Central memory CD8-positive, alpha-beta T cell (primary cell): ENCODE data around the gene CACNA2D3.

Experiments used
- ATAC-seq: fragments of 150-1000 bp; cut with Tn5 transposase; replicated peaks from 2 replicates; pipeline ENCODE4 v1.10.0; 2022; ENCODE audit warnings: mild to moderate bottlenecking, moderate FRiP score, moderate number of reproducible peaks; ENCODE audit not compliant: poor library complexity, severe bottlenecking; ENCODE audit errors: extremely low read depth
- DNase-seq, 2 donors: peaks; one replicate each; pipeline ENCODE4 v3.0.0; 2021; ENCODE audit warnings: low spot score in 2 of 2
- H3K27ac Mint-ChIP-seq: one replicate; pipeline ENCODE4 v1.8.0; 2022; ENCODE audit warnings: low read depth, mild to moderate bottlenecking, moderate library complexity, mixed read lengths
- H3K27me3 Mint-ChIP-seq: one replicate; pipeline ENCODE4 v1.8.0; 2022; ENCODE audit warnings: mixed read lengths
- H3K36me3 Mint-ChIP-seq: one replicate; pipeline ENCODE4 v1.8.0; 2022; ENCODE audit warnings: mild to moderate bottlenecking, moderate library complexity, mixed read lengths; ENCODE audit not compliant: insufficient read depth
- H3K4me1 Mint-ChIP-seq: one replicate; pipeline ENCODE4 v1.8.0; 2022; ENCODE audit warnings: mixed read lengths
- H3K4me3 Mint-ChIP-seq: one replicate; pipeline ENCODE4 v1.8.0; 2022; ENCODE audit warnings: mild to moderate bottlenecking, moderate library complexity, mixed read lengths
- H3K9me3 Mint-ChIP-seq: one replicate; pipeline ENCODE4 v1.8.0; 2022; ENCODE audit warnings: mixed read lengths

The CACNA2D3 gene

DNA sequence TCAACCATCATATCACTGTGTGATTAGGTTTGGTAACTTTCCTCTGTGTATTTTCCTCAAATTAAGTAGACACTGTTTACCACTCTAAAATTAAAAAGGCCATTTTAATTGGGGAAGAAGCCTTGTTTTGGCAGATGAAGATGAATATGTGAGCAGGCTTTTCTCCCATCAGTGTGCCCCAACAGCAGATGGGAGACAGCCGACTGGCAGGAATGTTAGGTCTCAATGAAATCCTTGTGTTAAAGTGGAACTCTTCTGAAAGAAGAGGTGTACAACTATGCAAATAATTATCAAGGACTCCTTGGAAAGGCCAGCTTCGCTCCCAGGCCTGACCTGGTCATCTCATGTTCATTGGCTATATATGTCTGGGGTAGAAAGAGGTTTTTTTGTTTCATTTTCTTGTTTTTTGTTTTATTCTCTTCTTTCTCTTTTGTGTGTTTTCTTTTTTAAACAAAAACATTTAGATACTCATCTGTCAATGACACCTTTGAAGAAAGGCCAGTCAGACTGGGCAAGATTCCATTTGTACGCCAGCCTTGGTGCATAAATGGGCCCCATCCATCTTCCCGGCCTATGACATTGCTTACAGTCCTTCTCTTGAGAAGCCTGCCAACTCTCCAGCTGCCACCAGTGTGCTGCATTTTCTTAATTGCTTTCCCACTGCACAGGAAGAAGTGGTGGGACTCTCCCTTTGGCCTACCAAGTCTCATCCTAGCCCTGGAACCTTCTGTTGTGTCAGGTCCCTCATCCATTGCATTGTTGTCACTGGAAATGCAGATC lies 779.7 kb downstream of the CACNA2D3 start:
- Mint-ChIP-seq H3K9me3 (peaks cover 7% of the 10 kb centered on the region), H3K27ac (no peak overlapping the region), H3K36me3 (no peaks in the 10 kb centered on the region), H3K4me3 (no peak overlapping the region), H3K27me3 (no peaks in the 10 kb centered on the region), H3K4me1 (no peaks in the 10 kb centered on the region)
- DNase-seq (no peak), ATAC-seq (no peak)

DNA sequence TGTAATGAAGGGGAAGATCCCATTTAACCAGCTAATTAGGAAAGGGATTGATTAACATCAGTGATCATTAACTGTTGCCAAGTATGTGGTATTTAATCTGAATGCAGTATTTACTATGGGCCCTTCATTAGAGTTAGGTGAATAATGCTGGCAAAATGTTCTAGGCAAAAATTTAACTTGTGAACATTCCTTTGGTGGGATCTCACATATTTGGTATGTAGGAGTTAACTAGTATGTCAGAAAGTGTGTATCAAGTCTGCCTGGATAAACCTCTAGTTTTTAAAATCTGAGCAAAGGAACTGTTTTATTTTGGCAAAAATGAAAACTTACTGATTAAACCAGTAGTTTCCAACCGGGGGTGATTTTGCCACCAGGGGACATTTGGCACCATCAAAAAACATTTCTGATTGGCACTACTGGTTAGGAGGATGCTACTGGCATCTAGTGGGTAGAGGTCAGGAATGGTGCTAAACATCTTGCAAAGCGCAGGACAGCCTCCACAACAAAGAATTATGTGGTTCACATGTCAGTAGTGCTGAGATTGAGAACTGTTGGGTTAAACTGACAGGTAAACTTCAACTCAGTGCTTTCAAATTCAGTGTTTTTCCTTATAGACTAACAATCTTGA lies 783.0 kb downstream of the CACNA2D3 start:
- Mint-ChIP-seq H3K27ac (no peak overlapping the region), H3K4me1 (no peaks in the 10 kb centered on the region), H3K9me3 (peaks cover 7% of the 10 kb centered on the region), H3K27me3 (no peaks in the 10 kb centered on the region), H3K36me3 (no peaks in the 10 kb centered on the region), H3K4me3 (no peak overlapping the region)
- ATAC-seq (no peak), DNase-seq (no peak)

- Mint-ChIP-seq H3K36me3 (no peaks in the 10 kb centered on the region), H3K27me3 (no peaks in the 10 kb centered on the region), H3K9me3 (peaks cover 7% of the 10 kb centered on the region), H3K27ac (no peak overlapping the region), H3K4me1 (no peaks in the 10 kb centered on the region), H3K4me3 (no peak overlapping the region)
- no peak for DNase-seq
- ATAC-seq: no peak
Measured at GRCh38 chr3:54905920-54906319, 783.6 kb downstream of the CACNA2D3 start.

DNA sequence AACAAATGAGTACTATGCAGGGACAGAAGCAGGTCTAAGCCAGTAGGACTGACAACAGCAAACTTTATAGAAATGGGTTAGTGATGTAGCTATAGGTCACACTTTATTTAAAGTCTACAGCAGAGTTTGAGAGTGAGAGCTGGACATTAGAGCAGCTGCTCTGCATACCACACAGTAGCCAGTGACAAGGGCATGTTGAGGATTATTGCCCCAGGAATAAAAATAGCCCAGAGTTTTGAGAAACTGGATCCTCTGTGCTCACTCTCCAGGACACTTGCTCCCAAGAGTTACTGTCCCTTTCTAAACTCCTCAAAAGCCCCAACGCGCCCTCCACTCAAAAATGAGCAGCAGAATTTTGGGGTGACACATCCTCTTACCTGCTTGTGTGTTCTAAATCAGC lies 784.4 kb downstream of the CACNA2D3 start:
- no peak overlapping the region for H3K27ac Mint-ChIP-seq
- ATAC-seq (no peak), DNase-seq (no peak)
- H3K36me3 Mint-ChIP-seq: no peaks in the 10 kb centered on the region
- peaks cover 7% of the 10 kb centered on the region for H3K9me3 Mint-ChIP-seq
- H3K27me3 Mint-ChIP-seq: no peaks in the 10 kb centered on the region
- H3K4me3 Mint-ChIP-seq: no peak overlapping the region
- H3K4me1 Mint-ChIP-seq: no peaks in the 10 kb centered on the region

GRCh38 chr3:54909191-54909590 lies 786.8 kb downstream of the CACNA2D3 start:
- Mint-ChIP-seq H3K4me3 (no peak overlapping the region), H3K36me3 (no peaks in the 10 kb centered on the region), H3K4me1 (no peaks in the 10 kb centered on the region), H3K27ac (no peak overlapping the region), H3K27me3 (no peaks in the 10 kb centered on the region), H3K9me3 (peaks cover 13% of the 10 kb centered on the region)
- ATAC-seq: no peak
- DNase-seq: no peak

- DNase-seq (no peak), ATAC-seq (no peak)
- no peaks in the 10 kb centered on the region for H3K27me3 Mint-ChIP-seq
- H3K36me3 Mint-ChIP-seq: no peaks in the 10 kb centered on the region
- no peak overlapping the region for H3K27ac Mint-ChIP-seq
- H3K9me3 Mint-ChIP-seq: peaks cover 6% of the 10 kb centered on the region
- H3K4me3 Mint-ChIP-seq: no peak overlapping the region
- H3K4me1 Mint-ChIP-seq: no peaks in the 10 kb centered on the region
Measured at GRCh38 chr3:54914180-54914579, 791.8 kb downstream of the CACNA2D3 start.

DNA sequence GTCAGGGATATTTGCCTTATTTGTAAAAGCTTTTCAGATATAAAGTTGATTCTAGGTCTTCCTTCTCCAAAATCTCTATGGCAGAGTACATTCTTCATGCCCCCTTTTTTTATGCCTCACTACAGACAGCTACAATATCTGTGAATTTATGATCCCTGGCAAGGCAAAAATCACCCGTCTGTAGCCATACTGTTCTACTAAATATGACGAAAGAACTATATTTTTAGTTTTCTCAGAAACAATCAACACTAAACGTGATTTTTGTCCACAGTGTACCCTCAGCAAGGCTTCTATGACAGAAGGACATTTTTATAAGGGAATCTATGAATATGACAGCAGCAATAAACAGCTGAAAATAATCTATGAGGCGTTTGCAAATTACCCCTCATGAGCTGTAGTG lies 792.8 kb downstream of the CACNA2D3 start:
- Mint-ChIP-seq H3K4me3 (no peak overlapping the region), H3K27me3 (no peaks in the 10 kb centered on the region), H3K27ac (no peak overlapping the region), H3K36me3 (no peaks in the 10 kb centered on the region), H3K4me1 (no peaks in the 10 kb centered on the region), H3K9me3 (peaks cover 6% of the 10 kb centered on the region)
- DNase-seq (no peak), ATAC-seq (no peak)

DNA sequence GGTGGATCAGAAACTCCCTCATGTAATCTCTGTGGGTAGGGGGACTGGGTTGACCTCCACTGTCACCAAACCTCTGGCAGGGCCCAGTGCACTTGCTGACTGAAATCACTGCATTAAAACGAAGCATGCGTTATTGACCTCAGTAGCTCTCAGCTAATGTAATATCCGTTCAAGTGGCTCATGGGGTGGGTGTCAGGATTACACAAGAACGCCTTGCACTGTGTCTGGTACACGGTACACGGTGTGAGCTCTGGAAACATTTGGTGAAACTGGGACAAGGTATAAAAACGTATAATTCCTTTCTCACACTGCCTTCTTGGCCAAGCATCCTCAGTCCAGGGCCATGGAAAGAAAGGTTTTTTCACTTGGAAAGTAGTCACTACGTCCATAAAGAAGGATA lies 793.6 kb downstream of the CACNA2D3 start:
- H3K4me3 Mint-ChIP-seq: no peak overlapping the region
- no peaks in the 10 kb centered on the region for H3K27me3 Mint-ChIP-seq
- DNase-seq: no peak
- H3K36me3 Mint-ChIP-seq: no peaks in the 10 kb centered on the region
- no peak overlapping the region for H3K27ac Mint-ChIP-seq
- peaks cover 6% of the 10 kb centered on the region for H3K9me3 Mint-ChIP-seq
- ATAC-seq: no peak
- H3K4me1 Mint-ChIP-seq: no peaks in the 10 kb centered on the region

GRCh38 chr3:54916732-54917131 lies 794.4 kb downstream of the CACNA2D3 start:
- peaks cover 6% of the 10 kb centered on the region for H3K9me3 Mint-ChIP-seq
- H3K4me1 Mint-ChIP-seq: no peaks in the 10 kb centered on the region
- DNase-seq (no peak), ATAC-seq (no peak)
- H3K27ac Mint-ChIP-seq: no peak overlapping the region
- no peaks in the 10 kb centered on the region for H3K36me3 Mint-ChIP-seq
- no peaks in the 10 kb centered on the region for H3K27me3 Mint-ChIP-seq
- H3K4me3 Mint-ChIP-seq: no peak overlapping the region

GRCh38 chr3:54917174-54917573 lies 794.8 kb downstream of the CACNA2D3 start:
- no peak for DNase-seq
- no peaks in the 10 kb centered on the region for H3K36me3 Mint-ChIP-seq
- H3K27ac Mint-ChIP-seq: no peak overlapping the region
- H3K4me1 Mint-ChIP-seq: no peaks in the 10 kb centered on the region
- ATAC-seq: no peak
- peaks cover 6% of the 10 kb centered on the region for H3K9me3 Mint-ChIP-seq
- no peaks in the 10 kb centered on the region for H3K27me3 Mint-ChIP-seq
- no peak overlapping the region for H3K4me3 Mint-ChIP-seq

GRCh38 chr3:54917862-54918261 lies 795.5 kb downstream of the CACNA2D3 start:
- ATAC-seq (no peak), DNase-seq (no peak)
- Mint-ChIP-seq H3K27me3 (no peaks in the 10 kb centered on the region), H3K4me3 (no peak overlapping the region), H3K9me3 (peaks cover 3% of the 10 kb centered on the region), H3K27ac (no peak overlapping the region), H3K36me3 (no peaks in the 10 kb centered on the region), H3K4me1 (no peaks in the 10 kb centered on the region)

DNA sequence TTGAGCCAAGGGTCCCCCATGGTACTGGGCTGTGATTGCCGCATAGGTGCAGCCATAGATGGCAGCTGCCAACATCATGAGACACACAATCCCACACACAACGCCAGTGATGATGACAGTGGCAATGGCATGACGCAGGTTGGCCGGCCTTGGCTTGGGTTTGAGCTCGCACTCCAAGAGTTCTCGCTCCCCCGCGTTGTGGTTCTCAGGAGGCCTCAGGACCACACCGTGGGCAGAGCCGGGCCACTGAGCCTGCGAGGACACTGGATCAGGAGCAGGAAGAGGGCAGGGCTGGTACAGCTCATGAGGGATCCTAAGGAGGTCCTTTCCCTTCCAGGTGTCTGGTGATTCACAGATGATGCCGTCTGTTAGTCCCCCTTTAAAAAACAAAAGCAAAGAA lies 796.2 kb downstream of the CACNA2D3 start:
- no peaks in the 10 kb centered on the region for H3K36me3 Mint-ChIP-seq
- ATAC-seq (no peak), DNase-seq (no peak)
- H3K27me3 Mint-ChIP-seq: no peaks in the 10 kb centered on the region
- no peak overlapping the region for H3K4me3 Mint-ChIP-seq
- H3K9me3 Mint-ChIP-seq: peaks cover 9% of the 10 kb centered on the region
- no peak overlapping the region for H3K27ac Mint-ChIP-seq
- no peaks in the 10 kb centered on the region for H3K4me1 Mint-ChIP-seq

- ATAC-seq: no peak
- H3K36me3 Mint-ChIP-seq: no peaks in the 10 kb centered on the region
- no peak for DNase-seq
- H3K27me3 Mint-ChIP-seq: no peaks in the 10 kb centered on the region
- no peak within 1 kb of the TSS for H3K4me3 Mint-ChIP-seq
- H3K27ac Mint-ChIP-seq: no peak within 1 kb of the TSS
- H3K4me1 Mint-ChIP-seq: no peaks in the 10 kb centered on the region
- H3K9me3 Mint-ChIP-seq: peaks cover 11% of the 10 kb centered on the region
Measured at GRCh38 chr3:54928046-54928770, 805.9 kb downstream of the CACNA2D3 start, which contains the start of gene LRTM1. Gene LRTM1 (minus strand): TSS chr3:54928059. CDS start chr3:54927911, 148 bp downstream.
